Measurements from ENCODE around the gene SLC44A3.

Gene SLC44A3

GRCh38 chr1:94907136-94907535, 87.0 kb downstream of the SLC44A3 start:
- TF ChIP-seq GATA2 (IDR thresholded peaks at IDR 0.05; ENCODE audit: low read depth, low read length) (no peak), GATA3 (IDR thresholded peaks at IDR 0.05; ENCODE audit: low read depth, low read length) (no peak)

GRCh38 chr1:94908190-94908589, 88.0 kb downstream of the SLC44A3 start:
- no peak for TF ChIP-seq GATA2 (IDR thresholded peaks at IDR 0.05; ENCODE audit: low read depth, low read length)
- TF ChIP-seq GATA3 (IDR thresholded peaks at IDR 0.05; ENCODE audit: low read depth, low read length): no peak

GRCh38 chr1:94908965-94909364, 88.8 kb downstream of the SLC44A3 start:
- TF ChIP-seq GATA3 (IDR thresholded peaks at IDR 0.05; ENCODE audit: low read depth, low read length) (no peak), GATA2 (IDR thresholded peaks at IDR 0.05; ENCODE audit: low read depth, low read length) (no peak)

DNA sequence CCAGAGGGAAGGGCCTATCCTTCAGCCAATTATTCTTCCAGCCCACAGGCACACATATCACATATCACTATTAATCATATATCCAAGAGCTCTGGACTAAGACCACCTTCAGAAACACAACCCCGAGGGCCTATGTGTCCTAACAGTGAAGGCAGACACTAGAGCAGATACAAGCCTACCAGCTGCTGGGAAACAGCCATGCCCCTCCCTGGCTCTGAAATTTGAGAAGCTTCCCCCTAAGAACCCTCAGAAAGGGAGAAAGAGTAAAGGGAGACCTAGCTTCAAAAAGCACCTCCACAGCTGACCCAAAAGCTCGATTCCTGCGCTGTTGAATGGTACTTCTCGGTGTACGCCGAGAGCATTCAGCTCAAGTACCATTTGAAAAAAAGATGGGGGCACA, 89.3 kb downstream of the SLC44A3 start:
- TF ChIP-seq GATA3 (IDR thresholded peaks at IDR 0.05; ENCODE audit: low read depth, low read length): no peak
- no peak for TF ChIP-seq GATA2 (IDR thresholded peaks at IDR 0.05; ENCODE audit: low read depth, low read length)

DNA sequence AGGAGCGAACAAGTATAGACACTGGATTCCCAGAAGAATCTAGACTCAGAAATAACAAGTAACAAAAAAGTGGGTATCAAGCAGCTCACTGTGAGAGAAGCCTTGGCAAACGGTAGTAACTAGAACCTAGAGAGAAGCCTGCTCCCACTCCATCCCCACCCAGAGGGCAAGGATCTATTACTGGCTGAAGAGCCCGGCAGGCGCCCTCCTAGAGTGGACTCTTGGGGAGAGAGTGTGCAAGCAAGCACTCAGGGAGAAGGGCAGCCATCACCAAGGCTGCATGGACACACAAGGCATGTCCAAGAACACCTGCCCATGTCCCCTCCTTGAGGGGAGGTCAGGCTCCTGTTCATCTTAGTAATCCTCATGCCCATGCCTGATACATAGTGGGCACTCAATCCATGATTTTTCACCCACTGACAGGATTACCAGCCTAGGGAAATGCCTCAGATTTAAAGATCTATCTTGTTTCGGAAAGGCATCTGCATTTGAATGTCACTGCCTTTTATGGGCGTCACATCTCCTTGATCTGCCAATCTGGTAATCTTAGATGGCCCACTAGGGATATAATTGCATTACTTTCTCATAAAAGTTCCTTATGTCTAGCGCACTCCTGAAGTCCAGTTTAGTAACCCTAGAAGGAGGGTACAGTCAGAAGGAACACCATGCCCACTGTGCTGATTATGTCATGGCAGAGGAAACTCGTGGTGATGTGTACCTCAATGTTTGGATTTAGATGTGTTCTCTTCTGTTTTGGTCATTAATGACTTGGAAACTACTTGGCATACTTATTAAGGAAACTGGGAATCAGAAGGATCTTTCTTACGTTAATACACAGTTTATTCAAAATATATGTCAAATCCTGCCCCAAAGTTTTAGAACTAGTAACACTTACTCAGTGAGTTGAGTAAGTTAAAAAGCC, 92.4 kb downstream of the SLC44A3 start:
- TF ChIP-seq GATA3 (IDR thresholded peaks at IDR 0.05; ENCODE audit: low read depth, low read length): no peak
- TF ChIP-seq GATA2 (IDR thresholded peaks at IDR 0.05; ENCODE audit: low read depth, low read length): no peak

- TF ChIP-seq GATA2 (IDR thresholded peaks at IDR 0.05; ENCODE audit: low read depth, low read length) (no peak), GATA3 (IDR thresholded peaks at IDR 0.05; ENCODE audit: low read depth, low read length) (no peak)
These were observed 97.1 kb downstream of the SLC44A3 start for GRCh38 chr1:94917251-94917650.

GRCh38 chr1:94919241-94920030, 99.3 kb downstream of the SLC44A3 start:
- TF ChIP-seq GATA3 (IDR thresholded peaks at IDR 0.05; ENCODE audit: low read depth, low read length) (no peak), GATA2 (IDR thresholded peaks at IDR 0.05; ENCODE audit: low read depth, low read length) (no peak)

GRCh38 chr1:94920061-94920460, 99.9 kb downstream of the SLC44A3 start:
- TF ChIP-seq GATA2 (IDR thresholded peaks at IDR 0.05; ENCODE audit: low read depth, low read length) (no peak), GATA3 (IDR thresholded peaks at IDR 0.05; ENCODE audit: low read depth, low read length) (no peak)

DNA sequence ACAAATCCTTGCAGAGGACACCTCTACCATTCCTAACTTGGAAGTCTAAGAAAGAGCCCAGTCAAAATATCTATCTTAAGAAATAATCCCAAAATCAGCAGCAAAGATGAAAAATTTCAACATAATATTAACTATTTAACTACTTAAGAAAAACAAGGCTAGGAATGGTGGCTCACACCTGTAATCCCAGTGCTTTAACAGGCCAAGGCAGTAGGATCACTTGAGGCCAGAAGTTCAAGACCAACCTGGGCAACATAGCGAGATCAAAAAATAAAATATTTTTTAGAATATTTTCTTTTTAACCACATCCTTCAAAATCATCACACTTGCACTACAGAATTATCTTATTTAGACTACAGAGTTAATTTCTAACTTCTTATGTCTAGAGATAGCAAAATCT, 101.8 kb downstream of the SLC44A3 start:
- TF ChIP-seq GATA2 (IDR thresholded peaks at IDR 0.05; ENCODE audit: low read depth, low read length) (no peak), GATA3 (IDR thresholded peaks at IDR 0.05; ENCODE audit: low read depth, low read length) (no peak)

GRCh38 chr1:94922761-94923331, 102.7 kb downstream of the SLC44A3 start:
- TF ChIP-seq GATA2 (IDR thresholded peaks at IDR 0.05; ENCODE audit: low read depth, low read length): no peak
- TF ChIP-seq GATA3 (IDR thresholded peaks at IDR 0.05; ENCODE audit: low read depth, low read length): no peak

GRCh38 chr1:94925004-94925403, 104.8 kb downstream of the SLC44A3 start:
- TF ChIP-seq GATA2 (IDR thresholded peaks at IDR 0.05; ENCODE audit: low read depth, low read length) (no peak), GATA3 (IDR thresholded peaks at IDR 0.05; ENCODE audit: low read depth, low read length) (no peak)

GRCh38 chr1:94925561-94926125, 105.5 kb downstream of the SLC44A3 start:
- no peak for TF ChIP-seq GATA2 (IDR thresholded peaks at IDR 0.05; ENCODE audit: low read depth, low read length)
- TF ChIP-seq GATA3 (IDR thresholded peaks at IDR 0.05; ENCODE audit: low read depth, low read length): no peak

- TF ChIP-seq GATA2 (IDR thresholded peaks at IDR 0.05; ENCODE audit: low read depth, low read length) (peak; percentile 42), GATA3 (IDR thresholded peaks at IDR 0.05; ENCODE audit: low read depth, low read length) (no peak)
These were observed 106.2 kb downstream of the SLC44A3 start for GRCh38 chr1:94926126-94926914.
